ENCODE data around the gene PTF1A. TPM values are rescaled to one million over a fixed set of nuclear protein-coding genes. Genes with fewer than 3 reads are reported as not detected.

Gene PTF1A
- total RNA-seq, 1 experiment from 2014 or later, result not detected

GRCh38 chr10:23196915-23197314, 4.8 kb downstream of the PTF1A start:
- ChIA-PET POLR2A (no interaction called here), CTCF (no interaction called here)
- H3K27me3 ChIP-seq (replicated peaks; ENCODE audit: control insufficient read depth, insufficient read depth, low read length), result no peaks in the 10 kb centered on the region
- H3K4me3 ChIP-seq (ENCODE audit: low read depth, low read length), result no peak overlapping the region
- no peak for DNase-seq
- intact Hi-C loops (cut with micrococcal nuclease; ENCODE audit: unreplicated experiment), result no loop called here
- Mint-ChIP-seq H3K27me3 (ENCODE audit: insufficient read depth, unreplicated experiment) (peaks cover 7% of the 10 kb centered on the region), H3K36me3 (ENCODE audit: insufficient read depth, unreplicated experiment) (no peaks in the 10 kb centered on the region), H3K9me3 (ENCODE audit: unreplicated experiment) (no peaks in the 10 kb centered on the region), H3K4me3 (ENCODE audit: unreplicated experiment) (no peak overlapping the region), H3K27ac (ENCODE audit: unreplicated experiment) (no peak overlapping the region), H3K4me1 (ENCODE audit: low read depth, unreplicated experiment) (no peaks in the 10 kb centered on the region)
- H3K4me1 ChIP-seq, result no peaks in the 10 kb centered on the region
- TF ChIP-seq, protein P1, sequence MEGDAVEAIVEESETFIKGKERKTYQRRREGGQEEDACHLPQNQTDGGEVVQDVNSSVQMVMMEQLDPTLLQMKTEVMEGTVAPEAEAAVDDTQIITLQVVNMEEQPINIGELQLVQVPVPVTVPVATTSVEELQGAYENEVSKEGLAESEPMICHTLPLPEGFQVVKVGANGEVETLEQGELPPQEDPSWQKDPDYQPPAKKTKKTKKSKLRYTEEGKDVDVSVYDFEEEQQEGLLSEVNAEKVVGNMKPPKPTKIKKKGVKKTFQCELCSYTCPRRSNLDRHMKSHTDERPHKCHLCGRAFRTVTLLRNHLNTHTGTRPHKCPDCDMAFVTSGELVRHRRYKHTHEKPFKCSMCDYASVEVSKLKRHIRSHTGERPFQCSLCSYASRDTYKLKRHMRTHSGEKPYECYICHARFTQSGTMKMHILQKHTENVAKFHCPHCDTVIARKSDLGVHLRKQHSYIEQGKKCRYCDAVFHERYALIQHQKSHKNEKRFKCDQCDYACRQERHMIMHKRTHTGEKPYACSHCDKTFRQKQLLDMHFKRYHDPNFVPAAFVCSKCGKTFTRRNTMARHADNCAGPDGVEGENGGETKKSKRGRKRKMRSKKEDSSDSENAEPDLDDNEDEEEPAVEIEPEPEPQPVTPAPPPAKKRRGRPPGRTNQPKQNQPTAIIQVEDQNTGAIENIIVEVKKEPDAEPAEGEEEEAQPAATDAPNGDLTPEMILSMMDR (IDR thresholded peaks at IDR 0.05; ENCODE audit: insufficient read depth in 1 of 2, low read depth in 1 of 2, low read length in 1 of 2, severe bottlenecking in 1 of 2, unreplicated experiment in 1 of 2), result no peak
- BruUV-seq (replicated peaks), result no TSS peak
- H3K9me3 ChIP-seq, result peaks cover 7% of the 10 kb centered on the region; the same call in 1 of the 2 replicates
- H3K36me3 ChIP-seq (ENCODE audit: control insufficient read depth, insufficient read depth, low read length), result no peaks in the 10 kb centered on the region

GRCh38 chr10:23197416-23197861, 5.3 kb downstream of the PTF1A start:
- BruUV-seq (replicated peaks), result no TSS peak

GRCh38 chr10:23198610-23198939, 6.5 kb downstream of the PTF1A start:
- CTCF ChIA-PET, result no interaction called here
- no peak overlapping the region for H3K4me3 Mint-ChIP-seq (ENCODE audit: unreplicated experiment)

More at GRCh38 chr10:23197416-23197861, 5.3 kb downstream of the PTF1A start:
- H3K4me1 ChIP-seq, result no peaks in the 10 kb centered on the region
- Mint-ChIP-seq H3K27me3 (ENCODE audit: insufficient read depth, unreplicated experiment) (peaks cover 9% of the 10 kb centered on the region), H3K27ac (ENCODE audit: unreplicated experiment) (no peak overlapping the region), H3K36me3 (ENCODE audit: insufficient read depth, unreplicated experiment) (no peaks in the 10 kb centered on the region), H3K4me1 (ENCODE audit: low read depth, unreplicated experiment) (no peaks in the 10 kb centered on the region), H3K4me3 (ENCODE audit: unreplicated experiment) (no peak overlapping the region), H3K9me3 (ENCODE audit: unreplicated experiment) (no peaks in the 10 kb centered on the region)
- no peaks in the 10 kb centered on the region for H3K36me3 ChIP-seq (ENCODE audit: control insufficient read depth, insufficient read depth, low read length)
- peaks cover 7% of the 10 kb centered on the region; the same call in 1 of the 2 replicates for H3K9me3 ChIP-seq
- ChIA-PET POLR2A (no interaction called here), CTCF (no interaction called here)
- DNase-seq, result no peak
- TF ChIP-seq, protein P1 (IDR thresholded peaks at IDR 0.05; ENCODE audit: insufficient read depth in 1 of 2, low read depth in 1 of 2, low read length in 1 of 2, severe bottlenecking in 1 of 2, unreplicated experiment in 1 of 2), result no peak
- intact Hi-C loops (cut with micrococcal nuclease; ENCODE audit: unreplicated experiment), result no loop called here
- no peak overlapping the region for H3K4me3 ChIP-seq (ENCODE audit: low read depth, low read length)
- H3K27me3 ChIP-seq (replicated peaks; ENCODE audit: control insufficient read depth, insufficient read depth, low read length), result no peaks in the 10 kb centered on the region

More at GRCh38 chr10:23198610-23198939, 6.5 kb downstream of the PTF1A start:
- Mint-ChIP-seq H3K9me3 (ENCODE audit: unreplicated experiment) (no peaks in the 10 kb centered on the region), H3K27ac (ENCODE audit: unreplicated experiment) (no peak overlapping the region), H3K4me1 (ENCODE audit: low read depth, unreplicated experiment) (no peaks in the 10 kb centered on the region), H3K27me3 (ENCODE audit: insufficient read depth, unreplicated experiment) (peaks cover 10% of the 10 kb centered on the region), H3K36me3 (ENCODE audit: insufficient read depth, unreplicated experiment) (no peaks in the 10 kb centered on the region)
- TF ChIP-seq, protein P1 (IDR thresholded peaks at IDR 0.05; ENCODE audit: insufficient read depth in 1 of 2, low read depth in 1 of 2, low read length in 1 of 2, severe bottlenecking in 1 of 2, unreplicated experiment in 1 of 2), result no peak
- no peak for DNase-seq
- POLR2A ChIA-PET, result no interaction called here
- no TSS peak for BruUV-seq (replicated peaks)
- Histone ChIP-seq H3K9me3 (peaks cover 7% of the 10 kb centered on the region; the same call in 1 of the 2 replicates), H3K27me3 (replicated peaks; ENCODE audit: control insufficient read depth, insufficient read depth, low read length) (no peaks in the 10 kb centered on the region), H3K36me3 (ENCODE audit: control insufficient read depth, insufficient read depth, low read length) (no peaks in the 10 kb centered on the region), H3K4me3 (ENCODE audit: low read depth, low read length) (no peak overlapping the region), H3K4me1 (no peaks in the 10 kb centered on the region)
- intact Hi-C loops (cut with micrococcal nuclease; ENCODE audit: unreplicated experiment), result no loop called here

Data from Caco-2 (cell line).